Left hindlimb (tissue), 1 donor: Measurements from ENCODE around the gene PCGF1.

Experiments used
- DNase-seq: peaks from one replicate; pipeline ENCODE4 v3.0.0-alpha.2; 2018

The PCGF1 gene

GRCh38 chr2:74514368-74515270 lies 7.1 kb upstream of the PCGF1 start, which contains the start of gene TLX2:
Gene TLX2, plus strand, starts transcription at chr2:74514450. Its CDS starts 357 bp downstream, at chr2:74514807.
- DNase-seq, result no peak

- DNase-seq, result no peak
Measured at GRCh38 chr2:74513605-74514367, 6.3 kb upstream of the PCGF1 start.

- no peak for DNase-seq
Measured at GRCh38 chr2:74512744-74513604, 5.5 kb upstream of the PCGF1 start.

- DNase-seq, result no peak
Measured at GRCh38 chr2:74511104-74511989, 3.9 kb upstream of the PCGF1 start.

- no peak for DNase-seq
Measured at GRCh38 chr2:74510272-74510671, 2.8 kb upstream of the PCGF1 start.

- DNase-seq, result peak; percentile 67
Measured at GRCh38 chr2:74507926-74508520, 528 bp upstream of the PCGF1 start.

GRCh38 chr2:74505448-74506246 lies 1.8 kb downstream of the PCGF1 start:
- no peak for DNase-seq

GRCh38 chr2:74504591-74504990 lies 2.9 kb downstream of the PCGF1 start:
- DNase-seq, result no peak

GRCh38 chr2:74503506-74504475 lies 3.7 kb downstream of the PCGF1 start:
- no peak for DNase-seq

- DNase-seq, result peak; percentile 76
Measured at GRCh38 chr2:74502720-74503505, 4.6 kb downstream of the PCGF1 start.

GRCh38 chr2:74502147-74502719 lies 5.3 kb downstream of the PCGF1 start:
- no peak for DNase-seq

GRCh38 chr2:74501335-74502071 lies 6.0 kb downstream of the PCGF1 start:
- no peak for DNase-seq

- DNase-seq, result no peak
Measured at GRCh38 chr2:74500578-74500946, 6.9 kb downstream of the PCGF1 start.

- DNase-seq, result no peak
Measured at GRCh38 chr2:74499940-74500577, 7.4 kb downstream of the PCGF1 start.

- DNase-seq, result peak; percentile 58
Measured at GRCh38 chr2:74499267-74499939, 8.1 kb downstream of the PCGF1 start, which contains the start of gene LBX2. Gene LBX2, minus strand, starts transcription at chr2:74499603. Its CDS starts 66 bp downstream, at chr2:74499537.
